Upper lobe of right lung (tissue), 1 donor: ENCODE measurements around the gene TRIM38. TPM values are rescaled to one million over a fixed set of nuclear protein-coding genes. Genes with fewer than 3 reads are reported as not detected.
"Not testable (repeated sequence)": the region's sequence is repeated elsewhere in the genome, so short reads cannot be mapped to it uniquely, and the experiment has no call there.

Experiments used
- ATAC-seq: fragments of 200-7000 bp; cut with Tn5 transposase; one replicate; pipeline ENCODE4 v1.9.1; 2020; ENCODE audit warnings: mild to moderate bottlenecking, moderate library complexity
- DNase-seq: peaks from one replicate; pipeline ENCODE4 v3.0.0-alpha.2; 2020
- H3K27ac ChIP-seq: fragments of 200-600 bp; one replicate; pipeline ENCODE4 v1.8.0; 2022
- H3K27me3 ChIP-seq: fragments of 200-600 bp; one replicate; pipeline ENCODE4 v1.8.0; 2022; ENCODE audit warnings: mild to moderate bottlenecking
- H3K36me3 ChIP-seq: fragments of 200-600 bp; one replicate; pipeline ENCODE4 v1.8.0; 2022
- H3K4me1 ChIP-seq: fragments of 200-600 bp; one replicate; pipeline ENCODE4 v1.8.0; 2022
- H3K4me3 ChIP-seq: fragments of 200-600 bp; one replicate; pipeline ENCODE4 v1.8.0; 2022; ENCODE audit warnings: mild to moderate bottlenecking
- H3K9me3 ChIP-seq: fragments of 200-600 bp; one replicate; pipeline ENCODE4 v1.8.0; 2022
- intact Hi-C: fragments of 100-400 bp; cut with DNase I; formaldehyde crosslinking; loops from one replicate; pipeline ENCODE4 v1.11.0; 2022
- total RNA-seq: library from RNA; stranded (reverse); fragmentation: NEBNext Ultra II Directional; extraction: Animal tissue kit (Norgen Biotek cat#: 25700); gene quantifications from one replicate; pipeline ENCODE4 v1.2.1, GENCODE V29; 2021
- TF ChIP-seq, protein P1 (sequence below): fragments of 200-600 bp; IDR thresholded peaks from one replicate; pipeline ENCODE4 v1.8.0; 2022; ENCODE audit warnings: antibody characterized with exemption
- donor health status: DM: no; HTN: yes; CAD: no; lungs with severe emphysema.

The TRIM38 gene
- total RNA-seq, 1 donor from 2014 or later, result 18.0 TPM

DNA sequence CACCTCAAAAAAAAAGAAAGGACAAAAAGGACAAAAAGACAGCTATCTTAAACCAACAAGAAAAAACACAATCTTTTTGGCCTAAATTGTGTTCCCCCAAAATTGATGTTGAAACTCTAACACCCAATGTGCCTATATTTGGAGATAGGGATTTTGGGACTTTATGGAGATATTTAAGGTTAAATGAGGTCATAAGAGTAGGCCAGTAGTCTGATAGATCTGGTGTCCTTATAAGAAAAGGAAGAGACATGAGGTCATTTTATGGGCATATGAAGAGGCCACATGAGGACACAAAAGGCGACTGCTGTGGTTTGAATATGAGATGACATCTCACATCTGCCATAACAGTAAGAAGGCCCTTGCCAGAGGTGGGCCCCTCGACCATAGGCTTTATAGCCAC is 49.5 kb downstream of the TRIM38 start:
- no peak for ATAC-seq
- Histone ChIP-seq H3K27me3 (no peaks in the 10 kb centered on the region), H3K27ac (no peak overlapping the region), H3K36me3 (no peaks in the 10 kb centered on the region), H3K4me1 (peaks cover 4% of the 10 kb centered on the region), H3K4me3 (no peak overlapping the region), H3K9me3 (no peaks in the 10 kb centered on the region)
- intact Hi-C loops, result no loop called here
- DNase-seq, result no peak
- TF ChIP-seq, protein P1, sequence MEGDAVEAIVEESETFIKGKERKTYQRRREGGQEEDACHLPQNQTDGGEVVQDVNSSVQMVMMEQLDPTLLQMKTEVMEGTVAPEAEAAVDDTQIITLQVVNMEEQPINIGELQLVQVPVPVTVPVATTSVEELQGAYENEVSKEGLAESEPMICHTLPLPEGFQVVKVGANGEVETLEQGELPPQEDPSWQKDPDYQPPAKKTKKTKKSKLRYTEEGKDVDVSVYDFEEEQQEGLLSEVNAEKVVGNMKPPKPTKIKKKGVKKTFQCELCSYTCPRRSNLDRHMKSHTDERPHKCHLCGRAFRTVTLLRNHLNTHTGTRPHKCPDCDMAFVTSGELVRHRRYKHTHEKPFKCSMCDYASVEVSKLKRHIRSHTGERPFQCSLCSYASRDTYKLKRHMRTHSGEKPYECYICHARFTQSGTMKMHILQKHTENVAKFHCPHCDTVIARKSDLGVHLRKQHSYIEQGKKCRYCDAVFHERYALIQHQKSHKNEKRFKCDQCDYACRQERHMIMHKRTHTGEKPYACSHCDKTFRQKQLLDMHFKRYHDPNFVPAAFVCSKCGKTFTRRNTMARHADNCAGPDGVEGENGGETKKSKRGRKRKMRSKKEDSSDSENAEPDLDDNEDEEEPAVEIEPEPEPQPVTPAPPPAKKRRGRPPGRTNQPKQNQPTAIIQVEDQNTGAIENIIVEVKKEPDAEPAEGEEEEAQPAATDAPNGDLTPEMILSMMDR, result no peak

DNA sequence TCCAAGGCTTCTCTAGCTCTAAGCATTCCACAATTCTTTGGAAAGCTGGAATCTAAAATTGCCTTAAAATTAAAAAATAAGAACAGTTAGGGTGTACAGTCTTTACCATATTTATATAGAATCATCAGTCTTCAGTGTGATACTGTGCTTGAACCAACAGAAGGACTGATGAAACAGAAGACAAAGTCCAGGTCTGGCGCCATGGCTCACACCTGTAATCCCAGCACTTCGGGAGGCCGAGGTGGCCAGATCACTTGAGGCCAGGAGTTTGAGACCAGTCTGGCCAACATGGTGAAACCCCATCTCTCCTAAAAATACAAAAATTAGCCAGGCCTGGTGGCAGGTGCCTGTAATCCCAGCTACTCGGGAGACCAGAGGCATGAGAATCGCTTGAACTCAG is 51.8 kb downstream of the TRIM38 start:
- H3K27ac ChIP-seq, ATAC-seq, H3K4me3 ChIP-seq, H3K4me1 ChIP-seq, intact Hi-C loops, H3K27me3 ChIP-seq, H3K36me3 ChIP-seq, H3K9me3 ChIP-seq, DNase-seq: not testable (repeated sequence)

DNA sequence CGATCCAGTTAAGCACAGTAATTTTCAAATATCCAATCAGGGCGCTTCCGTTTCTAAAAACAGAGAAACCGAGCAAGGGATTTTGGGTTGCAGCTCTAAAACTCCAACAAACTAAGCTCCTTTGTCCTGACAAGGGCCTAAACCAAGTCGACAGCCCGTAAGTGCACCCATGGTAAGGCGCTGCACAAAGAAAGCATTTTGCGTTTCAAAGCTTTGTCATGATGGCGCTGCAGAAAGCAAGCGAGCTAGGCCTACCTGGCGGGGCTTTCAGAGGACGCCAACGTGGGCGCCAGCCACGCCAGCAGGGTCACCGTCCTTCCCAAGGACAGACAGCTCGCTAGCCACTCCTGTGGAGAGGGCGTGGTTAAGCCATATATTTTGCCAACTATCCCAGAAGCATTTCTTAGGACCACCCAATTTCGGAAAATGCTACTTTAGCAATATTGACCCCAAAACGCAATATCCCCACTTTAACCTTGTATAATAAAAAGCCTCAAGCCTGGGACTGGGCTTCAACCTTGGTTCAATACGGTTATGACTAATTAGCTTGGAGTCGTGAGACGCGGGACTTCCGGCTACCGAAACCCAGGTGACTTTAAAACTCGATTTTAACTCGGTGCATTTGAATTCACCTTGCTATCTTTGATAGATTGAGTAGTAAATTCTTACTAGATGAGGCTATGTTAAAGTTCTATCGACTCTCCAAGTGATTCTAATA is 53.8 kb downstream of the TRIM38 start:
- intact Hi-C loops, result no loop called here
- TF ChIP-seq, protein P1, result no peak
- no peaks in the 10 kb centered on the region for H3K36me3 ChIP-seq
- no peaks in the 10 kb centered on the region for H3K9me3 ChIP-seq
- DNase-seq (no peak), ATAC-seq (no peak)
- H3K4me3 ChIP-seq, result peak overlapping the region; percentile 43
- H3K27me3 ChIP-seq, result no peaks in the 10 kb centered on the region
- peaks cover 6% of the 10 kb centered on the region for H3K4me1 ChIP-seq
- H3K27ac ChIP-seq, result peak overlapping the region; percentile 67

DNA sequence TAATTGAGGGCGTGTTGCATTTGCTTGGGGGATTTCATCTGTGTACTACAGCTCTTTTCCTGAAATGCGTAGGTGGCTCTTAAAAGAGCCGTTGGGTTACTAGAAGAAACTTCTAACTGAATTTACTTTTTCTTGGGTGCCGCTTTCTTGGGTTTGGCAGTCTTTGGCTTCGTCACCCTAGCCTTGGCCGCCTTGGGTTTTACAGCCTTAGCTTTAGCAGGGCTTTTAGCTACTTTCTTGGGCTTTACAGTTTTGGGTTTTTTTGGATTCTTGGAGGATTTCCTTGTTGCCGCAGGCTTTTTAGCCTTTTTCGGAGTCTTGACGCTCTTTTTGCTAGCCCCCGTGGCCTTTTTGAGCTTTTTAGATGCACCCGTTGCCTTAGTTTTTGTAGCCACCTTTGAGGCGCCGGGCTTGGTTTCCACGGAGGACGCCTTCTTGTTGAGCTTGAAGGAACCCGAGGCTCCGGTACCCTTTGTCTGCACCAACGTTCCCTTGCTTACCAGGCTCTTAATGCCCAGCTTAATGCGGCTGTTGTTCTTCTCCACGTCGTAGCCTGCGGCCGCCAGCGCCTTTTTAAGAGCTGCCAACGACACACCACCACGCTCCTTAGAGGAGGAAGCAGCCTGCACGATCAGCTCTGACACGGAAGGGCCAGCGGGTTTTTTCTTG is 54.5 kb downstream of the TRIM38 start:
- ATAC-seq (no peak), DNase-seq (no peak)
- intact Hi-C loops, result no loop called here
- Histone ChIP-seq H3K9me3 (no peaks in the 10 kb centered on the region), H3K4me1 (peaks cover 9% of the 10 kb centered on the region), H3K4me3 (peak overlapping the region; percentile 43), H3K27me3 (no peaks in the 10 kb centered on the region), H3K36me3 (no peaks in the 10 kb centered on the region), H3K27ac (peak overlapping the region; percentile 67)
- TF ChIP-seq, protein P1, result no peak

DNA sequence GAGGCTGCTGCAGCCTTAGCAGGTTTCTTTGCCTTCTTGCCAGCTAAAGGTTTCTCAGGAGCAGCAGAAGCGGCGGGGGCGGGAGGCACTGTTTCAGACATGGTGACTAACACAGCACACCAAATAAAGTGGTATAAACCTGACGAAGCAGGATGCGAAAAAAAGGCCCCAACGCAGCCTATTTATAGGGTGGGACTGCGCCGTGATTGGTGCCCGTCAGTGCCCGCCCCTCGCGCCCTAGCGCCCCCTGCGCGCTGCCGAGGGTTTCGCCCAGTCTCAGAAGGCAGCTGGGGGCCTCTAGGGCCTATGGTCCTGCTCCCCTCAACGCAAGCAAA is 55.0 kb downstream of the TRIM38 start:
- Histone ChIP-seq H3K27ac (peak overlapping the region; percentile 67), H3K4me1 (peaks cover 14% of the 10 kb centered on the region), H3K4me3 (peak overlapping the region; percentile 43), H3K36me3 (no peaks in the 10 kb centered on the region), H3K27me3 (no peaks in the 10 kb centered on the region), H3K9me3 (no peaks in the 10 kb centered on the region)
- intact Hi-C loops, result no loop called here
- TF ChIP-seq, protein P1, result peak; percentile 45
- peak; percentile 81 for DNase-seq
- peak; percentile 26 for ATAC-seq

DNA sequence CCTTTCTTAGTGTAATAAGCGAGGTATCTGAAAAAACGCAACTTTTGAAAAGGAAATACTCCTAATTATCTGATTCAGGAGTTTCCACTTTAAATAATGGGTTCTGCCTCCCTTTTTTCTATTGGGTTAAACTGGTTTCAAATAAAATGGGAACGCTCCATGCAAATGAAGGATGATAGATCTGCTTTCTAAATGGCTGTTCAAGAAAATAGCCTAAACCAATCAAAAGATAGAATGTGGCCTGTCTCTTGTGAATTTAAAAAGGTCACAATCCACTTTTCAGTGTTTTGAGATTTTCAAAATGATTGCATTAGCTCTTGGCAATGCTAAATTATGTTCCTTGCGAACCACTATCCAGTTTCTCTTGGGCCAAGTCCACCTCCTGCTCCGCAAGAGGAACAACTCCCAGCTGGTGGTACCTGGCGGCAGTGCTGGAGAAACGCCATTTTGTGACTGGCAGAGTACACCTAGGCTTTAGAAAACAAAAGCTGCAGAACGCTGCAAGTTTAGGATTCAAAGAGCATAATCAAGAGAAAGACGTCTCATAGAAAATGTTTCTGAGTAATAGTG is 56.7 kb downstream of the TRIM38 start:
- intact Hi-C loops, result no loop called here
- H3K4me1 ChIP-seq, result peaks cover 15% of the 10 kb centered on the region
- H3K27me3 ChIP-seq, result no peaks in the 10 kb centered on the region
- H3K36me3 ChIP-seq, result no peaks in the 10 kb centered on the region
- no peak overlapping the region for H3K27ac ChIP-seq
- H3K9me3 ChIP-seq, result no peaks in the 10 kb centered on the region
- ATAC-seq, result no peak
- no peak overlapping the region for H3K4me3 ChIP-seq
- DNase-seq, result no peak
- TF ChIP-seq, protein P1, result no peak
